ENCODE measurements around the gene NKD1. TPM values are rescaled to one million over a fixed set of nuclear protein-coding genes. Genes with fewer than 3 reads are reported as not detected.

The NKD1 gene
- total and polyA plus RNA-seq, 8 donors = 12.5 to 46.9 (median 37.9) TPM

- DNase-seq = no peak
- intact Hi-C loops (cut with DNase I) = no loop called here
- TF ChIP-seq, protein P1, sequence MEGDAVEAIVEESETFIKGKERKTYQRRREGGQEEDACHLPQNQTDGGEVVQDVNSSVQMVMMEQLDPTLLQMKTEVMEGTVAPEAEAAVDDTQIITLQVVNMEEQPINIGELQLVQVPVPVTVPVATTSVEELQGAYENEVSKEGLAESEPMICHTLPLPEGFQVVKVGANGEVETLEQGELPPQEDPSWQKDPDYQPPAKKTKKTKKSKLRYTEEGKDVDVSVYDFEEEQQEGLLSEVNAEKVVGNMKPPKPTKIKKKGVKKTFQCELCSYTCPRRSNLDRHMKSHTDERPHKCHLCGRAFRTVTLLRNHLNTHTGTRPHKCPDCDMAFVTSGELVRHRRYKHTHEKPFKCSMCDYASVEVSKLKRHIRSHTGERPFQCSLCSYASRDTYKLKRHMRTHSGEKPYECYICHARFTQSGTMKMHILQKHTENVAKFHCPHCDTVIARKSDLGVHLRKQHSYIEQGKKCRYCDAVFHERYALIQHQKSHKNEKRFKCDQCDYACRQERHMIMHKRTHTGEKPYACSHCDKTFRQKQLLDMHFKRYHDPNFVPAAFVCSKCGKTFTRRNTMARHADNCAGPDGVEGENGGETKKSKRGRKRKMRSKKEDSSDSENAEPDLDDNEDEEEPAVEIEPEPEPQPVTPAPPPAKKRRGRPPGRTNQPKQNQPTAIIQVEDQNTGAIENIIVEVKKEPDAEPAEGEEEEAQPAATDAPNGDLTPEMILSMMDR (IDR thresholded peaks at IDR 0.05) = no peak
- Histone ChIP-seq H3K36me3 (no peaks in the 10 kb centered on the region), H3K9me3 (no peaks in the 10 kb centered on the region), H3K27ac (no peak overlapping the region), H3K4me3 (no peak overlapping the region), H3K4me1 (peaks cover 0 to 9% of the 10 kb centered on the region in 2 donors), H3K27me3 (no peaks in the 10 kb centered on the region)
- no peak for ATAC-seq
Observed at GRCh38 chr16:50593410-50594150, 45.4 kb downstream of the NKD1 start.

GRCh38 chr16:50594308-50595260, 46.4 kb downstream of the NKD1 start:
- Histone ChIP-seq H3K27ac (no peak overlapping the region), H3K27me3 (no peaks in the 10 kb centered on the region), H3K4me3 (no peak overlapping the region), H3K4me1 (no peaks in the 10 kb centered on the region), H3K9me3 (no peaks in the 10 kb centered on the region), H3K36me3 (no peaks in the 10 kb centered on the region)
- intact Hi-C loops (cut with DNase I) = no loop called here
- DNase-seq (no peak), ATAC-seq (no peak)
- TF ChIP-seq, protein P1 (IDR thresholded peaks at IDR 0.05) = no peak

- Histone ChIP-seq H3K9me3 (no peaks in the 10 kb centered on the region), H3K36me3 (no peaks in the 10 kb centered on the region), H3K27me3 (no peaks in the 10 kb centered on the region), H3K4me1 (peaks cover 0 to 2% of the 10 kb centered on the region in 2 donors), H3K4me3 (no peak overlapping the region), H3K27ac (no peak overlapping the region)
- DNase-seq (no peak), ATAC-seq (no peak)
- TF ChIP-seq, protein P1 (IDR thresholded peaks at IDR 0.05) = no peak
- intact Hi-C loops (cut with DNase I) = no loop called here
Observed at GRCh38 chr16:50595859-50596258, 47.7 kb downstream of the NKD1 start.

DNA sequence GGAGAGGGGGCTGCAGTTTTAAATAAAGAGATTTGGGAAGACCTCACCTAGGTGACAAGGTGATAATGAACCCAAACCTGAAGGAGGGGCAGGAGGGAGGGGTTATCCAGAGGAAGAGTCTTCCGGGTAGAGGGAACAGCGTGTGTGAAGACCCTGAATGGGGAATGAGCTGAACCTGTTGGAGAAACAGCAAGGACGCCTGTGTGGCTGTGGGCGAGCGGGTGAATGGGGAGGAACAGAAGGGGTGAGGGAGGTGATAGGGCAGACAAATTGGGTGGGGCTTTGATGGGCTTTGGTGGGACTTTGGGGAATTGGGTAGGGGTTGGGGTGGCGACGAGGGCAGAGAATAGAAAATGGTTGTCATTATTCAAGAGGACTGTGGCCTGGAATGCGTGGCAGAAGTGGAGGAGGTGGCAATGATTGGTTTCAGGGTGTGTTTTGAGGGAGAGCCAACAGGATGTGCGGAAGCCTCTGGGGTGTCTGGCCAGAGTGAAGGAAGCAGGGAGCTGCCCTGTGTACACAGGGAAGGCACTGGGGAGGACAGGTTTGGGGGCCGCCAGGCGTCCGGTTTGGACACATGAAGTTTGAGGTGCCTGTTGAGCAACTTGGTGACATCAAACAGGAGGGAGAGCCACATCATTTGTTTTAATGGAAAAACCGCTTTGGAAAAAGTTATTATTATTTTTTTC, 48.7 kb downstream of the NKD1 start:
- intact Hi-C loops (cut with DNase I) = no loop called here

More for the DNA sequence above, 48.7 kb downstream of the NKD1 start:
- H3K9me3 ChIP-seq = no peaks in the 10 kb centered on the region
- H3K27me3 ChIP-seq = no peaks in the 10 kb centered on the region
- DNase-seq = no peak
- TF ChIP-seq, protein P1 (IDR thresholded peaks at IDR 0.05) = no peak
- no peak overlapping the region for H3K27ac ChIP-seq
- no peaks in the 10 kb centered on the region for H3K36me3 ChIP-seq
- no peak for ATAC-seq
- no peak overlapping the region for H3K4me3 ChIP-seq
- H3K4me1 ChIP-seq = peaks cover 4 to 5% of the 10 kb centered on the region in 2 donors
